ENCODE results near the gene GSPT1. TPM values are rescaled to one million over a fixed set of nuclear protein-coding genes. Genes with fewer than 3 reads are reported as not detected.
"Not testable (repeated sequence)": the region's sequence is repeated elsewhere in the genome, so short reads cannot be mapped to it uniquely, and the experiment has no call there.

Gene GSPT1
- 10 to 100 TPM; 23.4 to 94.2 (median 74.8) TPM for total RNA-seq
- 10 to 100 TPM; 21.1 to 99.3 TPM for polyA plus RNA-seq
- long read RNA-seq, donor 1, partial matches to known transcripts: 1 of 11 reads
- long read RNA-seq, donor 1, other reads (novel, unspliced or antisense): 9 of 11 reads
- long read RNA-seq, donor 2, full-length matches to known transcripts: 25 of 25 reads
- long read RNA-seq, donor 2, partial matches to known transcripts: 0 of 25 reads
- long read RNA-seq, donor 2, other reads (novel, unspliced or antisense): 0 of 25 reads
- long read RNA-seq, donor 3, full-length matches to known transcripts: 106 of 132 reads
- long read RNA-seq, donor 3, partial matches to known transcripts: 13 of 132 reads
- long read RNA-seq, donor 3, other reads (novel, unspliced or antisense): 13 of 132 reads

DNA sequence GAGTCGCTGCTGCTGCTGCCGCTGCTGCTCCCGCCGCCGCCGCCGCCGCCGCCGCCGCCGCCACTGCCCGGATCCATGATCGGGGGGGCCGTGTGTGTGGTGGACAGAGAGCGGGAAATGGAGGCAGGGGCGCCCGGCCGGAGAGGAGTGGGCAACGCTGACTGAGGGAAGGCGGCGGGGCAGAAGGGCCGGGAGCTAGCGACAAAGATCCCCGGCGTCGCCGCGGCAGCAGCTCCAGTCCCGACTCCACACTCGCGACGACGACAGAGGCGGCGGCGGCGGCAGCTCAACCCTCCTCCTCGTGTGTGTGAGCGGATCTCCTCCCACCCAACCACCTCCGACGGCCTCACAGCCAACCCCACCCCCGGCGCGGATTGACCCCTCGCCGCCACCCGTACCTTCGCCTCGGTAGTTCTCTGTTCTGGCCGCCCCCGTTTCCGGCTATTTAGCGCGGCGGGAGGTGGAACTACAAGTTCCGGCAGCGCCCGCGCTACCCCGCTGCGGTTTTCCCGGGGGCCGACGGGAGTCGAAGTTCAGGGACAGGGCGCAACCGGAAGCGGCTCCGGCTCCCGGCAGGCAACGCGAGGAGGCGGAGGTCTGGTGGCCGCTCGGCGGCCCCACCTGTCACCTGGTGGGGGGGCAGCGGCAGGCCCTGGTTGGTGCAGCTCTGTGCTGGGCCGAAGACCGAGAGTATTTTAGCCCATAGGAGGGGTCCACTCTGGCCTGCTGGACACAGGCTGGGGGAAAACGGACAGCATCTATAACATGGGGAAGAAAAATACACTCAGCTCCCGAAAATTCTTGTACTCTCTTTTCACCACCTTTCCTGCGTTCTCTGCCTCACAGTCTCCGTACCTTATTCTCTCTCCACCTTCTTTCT, at the start of gene GSPT1:
GSPT1 (minus strand) TSS at position 313 of the 880 bp plus-strand sequence; CDS start at position 77, 236 bp downstream.
- peak; percentile 98 to 99 (median 99) for DNase-seq
- WGBS, 3 donors: 0 to 1% (median 0%) methylated on average over 74 to 84 of the region's 84 CpGs
- TF ChIP-seq EP300 (IDR thresholded peaks at IDR 0.05) (peak; percentile 50), CTCF (IDR thresholded peaks at IDR 0.05) (peak in 2 of 3 donors; percentile 36 to 69), POLR2A (IDR thresholded peaks at IDR 0.05) (peak; percentile 78)
- intact Hi-C loops (cut with DNase I): loop anchor here in 1 of 4 donors (10.0 kb wide), 1 partner anchor 59 kb away; the partner anchor contains the start of gene SNX29
- H3K27me3 ChIP-seq: no peaks in the 10 kb centered on the region
- H3K4me3 ChIP-seq: peak within 1 kb of the TSS; percentile 78
- H3K36me3 ChIP-seq: no peaks in the 10 kb centered on the region
- peaks cover 5% of the 10 kb centered on the region for H3K4me1 ChIP-seq (ENCODE audit: insufficient read depth)
- H3K27ac ChIP-seq: peak within 1 kb of the TSS; percentile 78 to 87
- no peaks in the 10 kb centered on the region for H3K9me3 ChIP-seq

- WGBS, 3 donors: 7 to 36% (median 12%) methylated on average over 9 of the region's 9 CpGs
- no peak for DNase-seq
- intact Hi-C loops (cut with DNase I): loop anchor here in 2 of 4 donors (2.0 to 10.0 kb wide), 2 partner anchors 14 to 100 kb away; no protein-coding TSS in a partner anchor
- Histone ChIP-seq H3K4me1 (ENCODE audit: insufficient read depth) (no peaks in the 10 kb centered on the region), H3K4me3 (no peak within 1 kb of the TSS), H3K27ac (no peak within 1 kb of the TSS), H3K36me3 (no peaks in the 10 kb centered on the region), H3K27me3 (no peaks in the 10 kb centered on the region), H3K9me3 (no peaks in the 10 kb centered on the region)
- TF ChIP-seq POLR2A (IDR thresholded peaks at IDR 0.05) (no peak), CTCF (IDR thresholded peaks at IDR 0.05) (no peak), EP300 (IDR thresholded peaks at IDR 0.05) (no peak)
Observed at GRCh38 chr16:11964761-11965551, 49.2 kb upstream of the GSPT1 start, which contains the start of gene TNFRSF17. TNFRSF17 (plus strand) TSS chr16:11965210; CDS start chr16:11965325, 115 bp downstream.

GRCh38 chr16:11963706-11964105, 48.0 kb upstream of the GSPT1 start:
- Histone ChIP-seq H3K27ac (no peak overlapping the region), H3K4me1 (ENCODE audit: insufficient read depth) (no peaks in the 10 kb centered on the region), H3K4me3 (no peak overlapping the region), H3K9me3 (no peaks in the 10 kb centered on the region), H3K27me3 (no peaks in the 10 kb centered on the region), H3K36me3 (no peaks in the 10 kb centered on the region)
- intact Hi-C loops (cut with DNase I): loop anchor here in 2 of 4 donors (2.0 to 10.0 kb wide), 2 partner anchors 13 to 101 kb away; no protein-coding TSS in a partner anchor
- DNase-seq: no peak
- no peak for TF ChIP-seq EP300 (IDR thresholded peaks at IDR 0.05)
- no peak for TF ChIP-seq POLR2A (IDR thresholded peaks at IDR 0.05)
- TF ChIP-seq CTCF (IDR thresholded peaks at IDR 0.05): no peak
- WGBS, 3 donors: 89 to 94% (median 92%) methylated on average over 6 of the region's 6 CpGs

GRCh38 chr16:11962978-11963377, 47.2 kb upstream of the GSPT1 start:
- DNase-seq: not testable (repeated sequence)
- intact Hi-C loops (cut with DNase I): loop anchor here in 1 of 4 donors (10.0 kb wide), 1 partner anchor 102 kb away; no protein-coding TSS in a partner anchor

GRCh38 chr16:11962457-11962856, 46.7 kb upstream of the GSPT1 start:
- not testable (repeated sequence) for H3K9me3 ChIP-seq; H3K27me3 ChIP-seq; H3K4me1 ChIP-seq (ENCODE audit: insufficient read depth); H3K36me3 ChIP-seq; H3K4me3 ChIP-seq; DNase-seq; H3K27ac ChIP-seq
- 88 to 93% (median 92%) methylated on average over 5 of the region's 5 CpGs for WGBS, 3 donors
- intact Hi-C loops (cut with DNase I): loop anchor here in 1 of 4 donors (10.0 kb wide), 1 partner anchor 102 kb away; no protein-coding TSS in a partner anchor

More at GRCh38 chr16:11962978-11963377, 47.2 kb upstream of the GSPT1 start:
- not testable (repeated sequence) for H3K27ac ChIP-seq; H3K4me1 ChIP-seq (ENCODE audit: insufficient read depth); H3K9me3 ChIP-seq; H3K4me3 ChIP-seq; H3K27me3 ChIP-seq; H3K36me3 ChIP-seq
- 93 to 97% (median 97%) methylated on average over 11 of the region's 11 CpGs for WGBS, 3 donors
